ENCODE measurements around the gene BICD1. TPM values are rescaled to one million over a fixed set of nuclear protein-coding genes. Genes with fewer than 3 reads are reported as not detected.
"Not testable (repeated sequence)": the region's sequence is repeated elsewhere in the genome, so short reads cannot be mapped to it uniquely, and the experiment has no call there.

BICD1 gene
- total RNA-seq, 1 donor from 2014 or later = 4.2 TPM

- intact Hi-C loops (cut with DNase I) = no loop called here
- no peak for DNase-seq (ENCODE audit: missing footprints)
- no peak for ATAC-seq
These were observed 111.0 kb downstream of the BICD1 start for GRCh38 chr12:32217354-32218310.

- intact Hi-C loops (cut with DNase I) = no loop called here
- no peak for ATAC-seq
- DNase-seq (ENCODE audit: missing footprints) = no peak
These were observed 117.3 kb downstream of the BICD1 start for GRCh38 chr12:32223941-32224340.

GRCh38 chr12:32226768-32227167 lies 120.1 kb downstream of the BICD1 start:
- ATAC-seq (no peak), DNase-seq (ENCODE audit: missing footprints) (no peak)
- intact Hi-C loops (cut with DNase I) = no loop called here

GRCh38 chr12:32229971-32230612 lies 123.4 kb downstream of the BICD1 start:
- no peak for ATAC-seq
- intact Hi-C loops (cut with DNase I) = no loop called here

GRCh38 chr12:32230613-32230993 lies 124.0 kb downstream of the BICD1 start:
- ATAC-seq (no peak), DNase-seq (ENCODE audit: missing footprints) (no peak)
- intact Hi-C loops (cut with DNase I) = no loop called here

More at GRCh38 chr12:32229971-32230612, 123.4 kb downstream of the BICD1 start:
- DNase-seq (ENCODE audit: missing footprints) = no peak

- ATAC-seq; DNase-seq (ENCODE audit: missing footprints); intact Hi-C loops (cut with DNase I): not testable (repeated sequence)
These were observed 124.7 kb downstream of the BICD1 start for GRCh38 chr12:32231361-32231760.

- intact Hi-C loops (cut with DNase I) = no loop called here
- ATAC-seq = no peak
- DNase-seq (ENCODE audit: missing footprints) = no peak
These were observed 126.9 kb downstream of the BICD1 start for GRCh38 chr12:32233568-32233967.

GRCh38 chr12:32235251-32235650 lies 128.6 kb downstream of the BICD1 start:
- intact Hi-C loops (cut with DNase I) = no loop called here
- DNase-seq (ENCODE audit: missing footprints) (no peak), ATAC-seq (no peak)

GRCh38 chr12:32240162-32240561 lies 133.5 kb downstream of the BICD1 start:
- intact Hi-C loops (cut with DNase I) = no loop called here
- DNase-seq (ENCODE audit: missing footprints) (no peak), ATAC-seq (no peak)

- no peak for ATAC-seq
- intact Hi-C loops (cut with DNase I) = no loop called here
These were observed 134.2 kb downstream of the BICD1 start for GRCh38 chr12:32240831-32241230.

GRCh38 chr12:32242641-32243040 lies 136.0 kb downstream of the BICD1 start:
- intact Hi-C loops (cut with DNase I) = no loop called here
- ATAC-seq (no peak), DNase-seq (ENCODE audit: missing footprints) (no peak)

More at GRCh38 chr12:32240831-32241230, 134.2 kb downstream of the BICD1 start:
- DNase-seq (ENCODE audit: missing footprints) = no peak

GRCh38 chr12:32248441-32249140 lies 141.9 kb downstream of the BICD1 start:
- no peak for DNase-seq (ENCODE audit: missing footprints)
- intact Hi-C loops (cut with DNase I) = no loop called here
- ATAC-seq = no peak

- no peak for ATAC-seq
- DNase-seq (ENCODE audit: missing footprints) = no peak
- intact Hi-C loops (cut with DNase I) = no loop called here
These were observed 143.1 kb downstream of the BICD1 start for GRCh38 chr12:32249777-32250176.

GRCh38 chr12:32252199-32253073 lies 145.8 kb downstream of the BICD1 start:
- DNase-seq (ENCODE audit: missing footprints) (no peak), ATAC-seq (no peak)
- intact Hi-C loops (cut with DNase I) = no loop called here

- DNase-seq (ENCODE audit: missing footprints) = no peak
These were observed 146.6 kb downstream of the BICD1 start for GRCh38 chr12:32253154-32253790.

GRCh38 chr12:32254260-32254956 lies 147.8 kb downstream of the BICD1 start:
- no peak for DNase-seq (ENCODE audit: missing footprints)
- intact Hi-C loops (cut with DNase I) = no loop called here
- ATAC-seq = no peak

More at GRCh38 chr12:32253154-32253790, 146.6 kb downstream of the BICD1 start:
- intact Hi-C loops (cut with DNase I) = no loop called here
- no peak for ATAC-seq

- intact Hi-C loops (cut with DNase I) = no loop called here
- ATAC-seq (no peak), DNase-seq (ENCODE audit: missing footprints) (no peak)
These were observed 148.9 kb downstream of the BICD1 start for GRCh38 chr12:32255588-32255987.
